COR-L47 (cell line): Measurements from ENCODE around the gene RFX2.
"Not testable (repeated sequence)": the region's sequence is repeated elsewhere in the genome, so short reads cannot be mapped to it uniquely, and the experiment has no call there.

Experiments used
- DNase-seq: peaks from one replicate; lab custom pipeline; 2025; lab: John Stamatoyannopoulos, UW

Gene RFX2

DNA sequence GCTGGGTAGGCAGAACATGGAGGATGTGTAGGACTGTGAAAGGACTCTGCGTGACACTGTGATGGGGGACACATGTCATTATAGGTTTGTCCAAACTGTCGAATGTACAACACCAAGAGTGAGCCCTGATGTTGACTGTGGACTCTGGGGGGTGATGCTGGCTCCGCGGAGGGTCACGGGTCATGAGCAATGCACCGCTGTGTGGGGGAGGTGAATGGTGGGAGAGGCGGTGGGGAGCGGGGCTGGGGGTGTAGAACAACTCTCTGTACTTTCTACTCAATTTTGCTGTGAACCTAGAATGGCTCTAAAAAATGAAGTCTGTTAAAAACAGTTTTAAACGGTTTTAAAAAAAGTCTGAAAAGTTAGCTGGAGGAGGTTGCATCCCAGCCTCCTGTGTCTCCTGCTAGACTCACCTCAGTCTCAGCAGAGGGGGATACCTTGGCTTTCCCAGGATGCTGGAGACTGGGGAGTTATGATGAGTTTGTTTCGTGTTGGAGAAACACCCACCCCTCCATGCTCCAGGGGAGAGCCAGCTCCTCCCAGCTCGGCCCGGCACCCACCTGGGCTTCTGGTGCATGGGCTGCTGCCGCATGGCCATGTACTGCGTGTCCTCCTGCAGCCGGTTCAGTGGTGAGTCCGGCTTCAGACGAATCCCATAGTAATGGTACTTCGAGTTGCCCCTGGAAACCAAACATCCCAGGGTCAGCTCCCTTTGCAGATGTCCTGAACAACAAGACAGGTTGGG, 97.7 kb downstream of the RFX2 start:
- no peak for DNase-seq

DNA sequence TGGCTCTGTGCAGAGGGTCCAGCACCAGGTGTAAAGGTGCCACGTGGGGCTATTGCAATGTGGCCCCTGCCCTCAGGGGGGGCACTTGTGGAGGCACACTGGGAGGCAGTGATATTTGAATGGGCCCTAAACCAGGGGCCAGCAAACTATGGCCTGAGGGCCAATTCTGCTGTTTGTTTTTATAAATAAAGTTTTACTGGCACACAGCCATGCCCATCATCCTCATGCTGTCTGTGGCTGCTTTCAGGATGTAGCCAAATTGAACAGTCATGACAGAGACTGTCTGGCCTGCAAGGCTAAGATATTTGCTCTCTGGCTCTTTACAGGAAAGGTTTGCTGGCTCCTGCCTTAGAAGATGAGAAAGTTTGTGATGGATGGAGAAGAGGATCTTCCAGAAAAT, 98.5 kb downstream of the RFX2 start:
- DNase-seq = no peak

- DNase-seq = no peak
Measured at GRCh38 chr19:6011206-6011605, 99.1 kb downstream of the RFX2 start.

GRCh38 chr19:6010107-6010506, 100.2 kb downstream of the RFX2 start:
- no peak for DNase-seq

DNA sequence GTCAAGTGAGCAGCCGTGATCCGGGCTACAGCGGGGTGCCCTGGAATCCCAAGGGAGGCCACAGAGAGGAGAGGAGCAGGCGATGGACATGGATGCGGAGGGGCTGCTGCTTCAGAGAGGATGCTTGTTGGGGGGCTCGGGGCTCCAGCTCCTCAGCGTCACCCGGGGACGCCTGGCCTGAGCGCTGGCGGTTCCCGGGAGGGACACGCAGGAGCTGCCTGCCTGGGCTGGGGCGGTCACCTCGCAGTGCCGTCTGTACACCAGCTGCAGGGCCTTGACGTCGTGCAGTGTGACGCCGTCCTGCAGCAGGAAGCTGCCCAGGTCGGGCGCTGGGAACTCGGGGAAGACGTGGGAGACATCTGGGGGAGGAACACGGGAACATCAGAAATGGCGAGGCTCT, 102.4 kb downstream of the RFX2 start:
- DNase-seq = no peak

DNA sequence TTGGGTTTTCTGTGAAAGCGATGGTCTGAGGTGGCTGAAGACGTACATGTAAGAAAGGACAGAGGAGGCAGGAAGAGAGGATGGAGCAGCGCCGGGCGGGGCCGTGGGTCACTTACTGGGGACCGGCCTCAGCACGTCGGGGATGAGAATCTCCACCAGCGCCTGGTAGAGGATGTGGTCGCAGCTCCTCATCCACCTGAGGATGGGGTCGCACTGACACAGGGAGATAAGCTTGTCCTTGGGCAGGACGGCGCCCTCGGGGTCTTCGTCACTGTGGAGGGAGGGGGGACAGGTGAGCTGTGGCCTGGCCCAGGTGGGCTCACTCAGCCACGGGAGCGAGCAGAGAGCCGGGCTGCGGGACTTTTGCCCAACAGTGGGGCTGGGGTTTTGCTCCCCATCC, 103.4 kb downstream of the RFX2 start:
- DNase-seq = no peak

DNA sequence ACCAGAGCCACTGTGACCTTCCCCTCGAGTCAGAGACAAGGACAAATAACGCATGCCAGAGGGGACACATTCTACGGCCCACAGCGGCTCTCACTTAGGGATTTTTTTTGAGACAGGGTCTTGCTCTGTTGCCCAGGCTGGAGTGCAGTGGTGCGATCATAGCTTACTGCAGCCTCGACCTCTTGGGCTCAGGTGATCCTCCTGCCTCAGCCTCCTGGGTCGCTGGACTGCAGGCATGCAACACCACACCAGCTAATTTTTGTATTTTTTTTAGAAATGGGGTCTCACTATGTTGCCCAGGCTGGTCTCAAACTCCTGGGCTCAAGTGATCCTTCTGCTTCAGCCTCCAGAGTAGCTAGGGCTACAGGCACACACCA, 104.2 kb downstream of the RFX2 start:
- not testable (repeated sequence) for DNase-seq

- DNase-seq = no peak
Measured at GRCh38 chr19:6005321-6006069, 104.8 kb downstream of the RFX2 start.

DNA sequence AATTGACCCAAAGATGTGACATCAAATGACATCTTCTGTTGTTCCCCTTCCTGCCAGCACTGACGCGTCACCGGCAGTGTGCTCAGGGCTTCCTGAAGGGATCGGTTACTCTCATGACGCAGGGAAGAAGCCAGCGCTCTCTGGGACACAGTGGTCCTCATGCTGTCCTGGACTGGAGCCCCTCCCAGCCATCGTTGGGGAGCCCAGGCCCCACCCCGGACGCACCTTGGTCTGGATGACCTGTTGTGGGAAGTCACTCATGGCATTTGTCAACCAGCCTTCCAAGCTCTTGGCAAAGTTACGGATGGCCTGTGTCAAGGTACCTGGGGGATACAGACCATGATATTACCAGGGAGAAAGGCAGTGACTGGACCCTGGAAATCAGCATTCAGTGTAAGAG, 106.3 kb downstream of the RFX2 start:
- DNase-seq = no peak

DNA sequence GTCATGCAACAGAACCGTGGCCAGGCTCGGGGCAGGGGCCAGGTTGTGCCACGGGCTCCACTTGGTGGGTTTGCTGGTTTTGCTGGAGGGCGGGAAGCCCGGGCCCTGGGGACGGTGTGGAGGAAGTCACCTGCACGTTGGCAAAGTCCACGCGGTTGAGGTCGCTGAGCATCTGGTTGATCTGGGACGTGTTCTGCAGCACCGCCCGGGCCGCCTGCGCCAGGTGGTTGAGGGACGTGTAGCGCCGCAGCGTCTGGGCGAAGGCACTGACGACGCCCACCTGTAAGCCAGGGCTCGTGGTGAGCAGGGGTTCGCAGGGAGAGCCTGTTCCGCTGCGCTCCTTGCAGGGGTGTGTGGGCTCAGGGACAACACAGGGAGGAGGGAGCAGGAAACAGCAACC, 107.7 kb downstream of the RFX2 start:
- DNase-seq = no peak

- DNase-seq = no peak
Measured at GRCh38 chr19:6000228-6000847, 110.0 kb downstream of the RFX2 start.

- DNase-seq = no peak
Measured at GRCh38 chr19:5999693-6000092, 110.6 kb downstream of the RFX2 start.

DNA sequence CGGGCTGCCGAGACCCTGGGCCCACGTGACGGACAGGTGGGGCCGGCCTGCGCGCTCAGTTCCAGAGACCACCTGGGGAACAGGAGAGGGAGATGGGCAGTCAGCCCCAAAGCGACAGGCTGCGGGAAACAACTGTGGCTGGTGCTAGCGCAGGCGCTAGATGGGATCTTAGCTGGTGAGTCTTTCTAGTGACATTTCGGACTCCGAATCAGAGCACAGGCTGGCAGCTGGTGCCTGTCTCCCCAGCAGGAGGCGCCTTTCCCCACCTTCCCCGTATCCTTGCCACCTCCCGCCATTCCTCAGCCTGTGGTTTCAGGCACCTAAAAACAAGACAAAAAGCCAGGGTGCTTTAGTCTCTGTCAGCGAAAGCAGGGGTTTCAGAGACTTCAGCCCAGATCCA, 112.9 kb downstream of the RFX2 start:
- no peak for DNase-seq

DNA sequence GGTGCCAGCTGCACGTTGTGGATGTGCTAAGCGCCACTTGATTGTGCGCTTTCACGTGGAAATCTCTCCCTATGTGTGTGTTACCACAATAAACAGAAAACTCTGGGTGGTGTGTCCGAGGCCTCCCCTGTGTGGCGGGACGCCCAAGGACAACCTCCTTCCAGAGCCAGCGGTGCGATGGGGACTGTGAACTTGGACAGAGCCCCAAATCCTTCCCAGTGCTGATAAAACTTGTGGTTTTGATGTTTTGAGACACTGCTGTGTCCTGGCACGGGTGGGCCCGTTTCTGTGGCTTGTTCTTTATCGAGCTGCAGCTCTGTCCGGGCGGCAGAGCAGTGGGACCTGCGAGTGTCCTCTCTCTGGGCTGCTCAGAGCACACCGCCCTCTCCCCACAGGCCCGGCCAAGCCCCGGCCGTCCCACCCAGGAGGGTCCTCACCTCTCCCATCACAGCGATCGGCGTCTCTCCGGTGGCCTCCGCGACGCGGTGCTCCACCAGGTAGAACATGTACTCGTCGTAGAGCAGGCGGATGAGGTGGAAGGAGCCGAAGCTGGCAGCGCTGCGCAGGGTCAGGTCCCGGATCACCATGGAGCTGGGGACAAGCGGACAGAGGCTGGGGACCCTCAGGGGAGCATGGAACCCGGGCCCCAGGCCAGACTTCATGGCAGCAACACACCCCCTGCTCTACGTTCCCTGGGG, 113.5 kb downstream of the RFX2 start:
- no peak for DNase-seq

DNA sequence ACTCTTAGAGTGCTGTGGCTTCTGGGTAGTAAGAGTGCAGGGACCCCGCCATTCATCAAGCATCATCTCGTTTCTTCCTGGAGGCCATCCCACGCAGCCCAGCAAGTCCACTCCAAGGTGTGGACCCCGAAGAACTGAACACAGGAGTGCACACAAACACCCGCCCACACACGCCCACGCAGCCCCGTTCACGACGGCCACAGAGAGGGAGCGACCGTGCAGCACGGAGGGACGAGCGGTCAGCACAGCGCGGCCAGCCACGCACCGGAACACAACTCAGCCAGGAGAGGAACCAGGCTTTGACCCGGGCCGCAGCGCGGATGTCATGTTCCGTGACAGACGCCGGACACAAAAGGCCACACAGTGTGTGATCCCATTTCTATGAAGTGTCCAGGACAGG, 114.2 kb downstream of the RFX2 start:
- DNase-seq = no peak

DNA sequence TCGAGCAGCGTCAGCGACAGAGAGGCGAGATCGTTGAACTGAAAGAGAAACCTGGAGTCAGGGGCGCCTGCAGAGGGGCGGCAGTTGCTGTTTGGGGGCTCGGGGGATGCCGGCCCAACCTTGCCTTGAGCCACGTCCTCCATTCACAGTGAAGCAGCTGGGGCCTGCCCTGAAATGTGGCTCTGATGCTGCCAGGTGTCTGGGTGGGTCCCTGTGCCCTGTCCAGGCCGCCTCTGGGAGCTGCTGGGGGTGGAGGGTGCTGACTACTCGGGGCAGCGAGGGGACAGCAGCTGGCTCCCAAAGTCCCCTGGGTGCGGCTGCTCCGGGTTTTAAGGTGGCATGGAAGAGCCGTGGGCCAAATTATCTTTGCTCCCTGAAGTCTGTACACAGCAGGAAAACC, 114.7 kb downstream of the RFX2 start:
- DNase-seq = no peak

DNA sequence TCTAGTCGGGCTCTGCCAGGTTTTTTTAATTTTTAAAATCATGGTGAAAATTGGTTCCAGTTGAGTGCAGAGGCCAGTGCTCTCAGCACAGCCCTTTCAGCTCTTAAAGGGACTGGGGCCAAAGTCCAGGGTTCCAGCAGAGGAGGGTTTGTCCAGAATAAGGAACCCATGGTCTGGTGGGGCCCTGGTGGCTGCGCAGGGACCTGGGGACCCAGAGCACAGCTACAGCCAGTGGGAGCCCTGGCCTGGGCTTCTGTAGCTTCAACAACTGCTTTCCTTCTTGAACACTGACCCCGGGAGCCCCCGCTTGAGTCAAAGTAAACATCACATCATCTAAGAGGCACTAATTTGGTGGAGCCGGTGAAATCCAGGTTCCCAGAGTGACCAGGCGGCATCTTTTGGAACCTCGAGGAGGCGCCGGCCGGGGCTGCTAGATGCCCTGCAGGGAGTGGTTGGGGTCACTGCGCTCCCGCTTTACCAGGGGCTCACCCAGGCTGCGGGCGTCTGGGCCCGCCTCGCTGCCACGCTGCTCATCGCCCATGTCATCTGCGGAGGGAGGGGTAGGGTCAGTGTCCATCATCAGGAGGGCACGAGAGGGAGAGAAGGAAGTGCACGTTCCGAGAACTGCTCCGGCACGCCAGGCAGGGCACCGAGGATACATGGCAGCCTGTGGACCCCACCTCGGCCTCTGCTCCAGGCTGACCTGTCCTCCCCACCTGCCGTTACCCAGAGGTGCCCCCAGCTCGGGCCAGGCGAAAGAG, 115.7 kb downstream of the RFX2 start:
- no peak for DNase-seq

DNA sequence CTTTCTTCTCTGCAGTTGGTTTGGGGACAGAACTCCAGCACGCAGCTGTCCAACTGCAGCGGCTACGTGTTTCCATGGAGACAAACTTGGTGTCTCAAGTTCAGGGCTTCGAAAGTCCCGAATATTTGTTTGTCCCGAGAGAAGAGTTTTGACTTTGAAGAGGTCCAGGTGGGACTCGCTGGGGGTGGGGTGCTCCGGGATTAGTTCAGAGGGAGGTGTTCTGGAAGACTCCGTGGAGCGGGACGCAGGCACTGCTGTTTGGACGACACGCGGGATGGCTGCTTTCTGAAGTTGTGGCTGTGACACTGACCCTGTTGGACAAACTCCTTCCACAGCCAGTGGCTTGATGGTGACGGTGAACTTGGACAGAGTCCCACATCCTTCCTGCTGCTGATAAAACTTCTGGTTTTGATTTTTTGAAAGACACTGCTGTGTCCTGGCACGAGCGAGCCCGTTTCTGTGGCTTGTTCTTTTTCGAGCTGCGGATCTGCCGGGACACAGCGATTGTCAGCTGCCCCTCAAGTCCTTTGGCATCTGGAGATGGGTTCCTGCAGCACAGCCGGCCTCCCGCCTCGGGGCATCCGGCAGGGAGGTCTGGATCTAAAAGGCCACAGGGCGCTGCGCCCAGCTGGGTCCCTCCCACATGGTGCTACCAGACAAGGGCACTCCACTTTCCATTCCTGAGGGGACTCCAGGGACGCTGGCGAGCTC, 116.5 kb downstream of the RFX2 start:
- DNase-seq = no peak

GRCh38 chr19:5993201-5993600, 117.1 kb downstream of the RFX2 start:
- DNase-seq = no peak

- DNase-seq = no peak
Measured at GRCh38 chr19:5992756-5993155, 117.5 kb downstream of the RFX2 start.

GRCh38 chr19:5991244-5991838, 119.0 kb downstream of the RFX2 start:
- no peak for DNase-seq
